SK-N-SH (cell line): ENCODE measurements around the gene FUT7.

Experiments used
- CTCF ChIP-seq: fragments of 200-600 bp; sonication (generic); IDR thresholded peaks from 2 replicates; pipeline ENCODE4 v1.6.1; 2017; ENCODE audit warnings: antibody characterized with exemption, mild to moderate bottlenecking, moderate library complexity
- FOSL2 ChIP-seq: IDR thresholded peaks from 2 replicates; pipeline ENCODE4 v1.4.0; 2012; ENCODE audit warnings: low read depth, mild to moderate bottlenecking, moderate library complexity, borderline replicate concordance
- GABPA ChIP-seq: IDR thresholded peaks from 2 replicates; pipeline ENCODE4 v1.4.0; 2012; ENCODE audit warnings: low read depth, mild to moderate bottlenecking
- MAX ChIP-seq: IDR thresholded peaks from 2 replicates; pipeline ENCODE4 v1.4.0; 2012; ENCODE audit warnings: low read depth
- MEF2A ChIP-seq: IDR thresholded peaks from 2 replicates; pipeline ENCODE4 v1.4.0; 2012; ENCODE audit warnings: low read depth, borderline replicate concordance
- PBX3 ChIP-seq: IDR thresholded peaks from 2 replicates; pipeline ENCODE4; 2012
- POLR2AphosphoS5 ChIP-seq: IDR thresholded peaks from 2 replicates; pipeline ENCODE4 v1.6.1; 2012; ENCODE audit warnings: low read depth, low read length
- RCOR1 ChIP-seq: fragments of 150-350 bp; IDR thresholded peaks from 2 replicates; pipeline ENCODE4 v1.6.1; 2017; ENCODE audit warnings: antibody characterized with exemption, low read length
- SIN3A ChIP-seq: IDR thresholded peaks from 2 replicates; pipeline ENCODE4 v1.6.1; 2012; ENCODE audit warnings: low read depth, mild to moderate bottlenecking, low read length, moderate library complexity, borderline replicate concordance
- TAF1 ChIP-seq: IDR thresholded peaks from 2 replicates; pipeline ENCODE4 v1.6.1; 2012; ENCODE audit warnings: low read depth, mild to moderate bottlenecking, low read length, moderate library complexity, borderline replicate concordance
- TEAD4 ChIP-seq: IDR thresholded peaks from 2 replicates; pipeline ENCODE4 v1.4.0; 2012; ENCODE audit warnings: mild to moderate bottlenecking, borderline replicate concordance; ENCODE audit not compliant: insufficient read depth
- YY1 ChIP-seq: IDR thresholded peaks from 2 replicates; pipeline ENCODE4 v1.4.0; 2012; ENCODE audit warnings: low read depth, mild to moderate bottlenecking

DNA sequence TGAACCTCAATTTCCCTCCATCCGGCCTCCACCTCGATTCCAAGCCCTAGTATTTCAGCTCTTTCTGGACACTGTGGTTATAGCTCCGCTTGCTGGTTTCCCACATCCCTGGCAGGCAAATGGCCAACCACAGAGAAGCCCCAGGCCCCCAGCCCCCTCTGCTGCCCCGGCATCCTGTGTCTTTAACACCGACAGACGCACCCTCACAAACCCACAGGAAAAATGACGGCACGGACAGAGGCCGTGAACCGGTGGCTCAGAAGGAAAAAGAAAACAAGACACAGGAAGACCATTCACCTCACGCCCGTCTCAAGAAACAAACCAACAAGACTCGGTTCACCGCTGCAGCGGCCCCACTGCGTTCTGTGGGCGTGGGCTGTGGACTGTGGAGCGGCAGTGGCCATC, 34.1 kb downstream of the FUT7 start:
- no peak for TF ChIP-seq CTCF
- TF ChIP-seq RCOR1 = no peak
- TF ChIP-seq PBX3 = no peak
- no peak for TF ChIP-seq MAX
- no peak for TF ChIP-seq GABPA
- TF ChIP-seq POLR2AphosphoS5 = no peak
- no peak for TF ChIP-seq SIN3A
- TF ChIP-seq TAF1 = no peak
- no peak for TF ChIP-seq TEAD4
- no peak for TF ChIP-seq YY1
- TF ChIP-seq FOSL2 = no peak
- no peak for TF ChIP-seq MEF2A
